Astrocyte (in vitro differentiated cells and primary cell): ENCODE data around the gene CDH5.

Source experiments
- EZH2 ChIP-seq: IDR thresholded peaks from 2 replicates; pipeline ENCODE4 v1.6.1; 2012; ENCODE audit warnings: mild to moderate bottlenecking, low read length, inconsistent platforms; ENCODE audit not compliant: insufficient read depth
- TF ChIP-seq, protein P1 (sequence below): IDR thresholded peaks from 2 replicates; pipeline ENCODE4 v1.5.1; 2011; ENCODE audit warnings: low read depth, mild to moderate bottlenecking, inconsistent platforms, low read length, moderate library complexity; ENCODE audit not compliant: insufficient read depth

DNA sequence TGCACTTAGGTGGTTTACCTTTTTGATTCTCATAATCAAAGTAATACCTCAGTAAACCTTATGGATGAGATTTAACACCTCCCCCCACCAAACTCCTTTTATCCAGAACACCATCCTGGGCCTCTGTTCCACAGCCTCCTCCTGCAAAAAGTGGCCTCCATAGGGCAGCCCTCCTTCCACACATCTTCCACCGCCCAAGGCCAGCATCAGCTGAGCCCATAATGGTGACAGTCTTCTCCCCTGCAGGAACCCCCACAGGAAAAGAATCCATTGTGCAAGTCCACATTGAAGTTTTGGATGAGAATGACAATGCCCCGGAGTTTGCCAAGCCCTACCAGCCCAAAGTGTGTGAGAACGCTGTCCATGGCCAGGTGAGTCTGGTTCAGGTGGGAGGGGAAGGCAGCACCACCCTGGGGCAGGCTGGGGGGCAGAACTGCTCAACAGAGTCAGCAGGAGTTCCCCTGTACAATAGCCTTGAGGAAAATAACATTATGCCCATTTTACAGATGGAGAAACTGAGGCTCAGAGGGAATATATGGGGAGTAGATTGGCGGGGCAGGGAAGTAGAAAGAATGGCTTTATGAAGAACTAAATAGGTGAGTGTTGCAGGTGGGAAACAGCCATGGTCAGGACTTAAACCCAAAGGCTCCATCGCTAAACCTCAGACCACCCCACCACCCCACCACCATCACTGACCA lies 31.4 kb downstream of the CDH5 start:
- TF ChIP-seq, protein P1, sequence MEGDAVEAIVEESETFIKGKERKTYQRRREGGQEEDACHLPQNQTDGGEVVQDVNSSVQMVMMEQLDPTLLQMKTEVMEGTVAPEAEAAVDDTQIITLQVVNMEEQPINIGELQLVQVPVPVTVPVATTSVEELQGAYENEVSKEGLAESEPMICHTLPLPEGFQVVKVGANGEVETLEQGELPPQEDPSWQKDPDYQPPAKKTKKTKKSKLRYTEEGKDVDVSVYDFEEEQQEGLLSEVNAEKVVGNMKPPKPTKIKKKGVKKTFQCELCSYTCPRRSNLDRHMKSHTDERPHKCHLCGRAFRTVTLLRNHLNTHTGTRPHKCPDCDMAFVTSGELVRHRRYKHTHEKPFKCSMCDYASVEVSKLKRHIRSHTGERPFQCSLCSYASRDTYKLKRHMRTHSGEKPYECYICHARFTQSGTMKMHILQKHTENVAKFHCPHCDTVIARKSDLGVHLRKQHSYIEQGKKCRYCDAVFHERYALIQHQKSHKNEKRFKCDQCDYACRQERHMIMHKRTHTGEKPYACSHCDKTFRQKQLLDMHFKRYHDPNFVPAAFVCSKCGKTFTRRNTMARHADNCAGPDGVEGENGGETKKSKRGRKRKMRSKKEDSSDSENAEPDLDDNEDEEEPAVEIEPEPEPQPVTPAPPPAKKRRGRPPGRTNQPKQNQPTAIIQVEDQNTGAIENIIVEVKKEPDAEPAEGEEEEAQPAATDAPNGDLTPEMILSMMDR = no peak
- no peak for TF ChIP-seq EZH2
